Measurements from ENCODE around the gene CDKAL1. TPM values are rescaled to one million over a fixed set of nuclear protein-coding genes. Genes with fewer than 3 reads are reported as not detected.

Gene CDKAL1
- total and polyA plus RNA-seq, 2 of the 8 experiments (the other 6 are each of a cell fraction or from before 2014, with no cell fraction given): 8.4 to 24.6 TPM

DNA sequence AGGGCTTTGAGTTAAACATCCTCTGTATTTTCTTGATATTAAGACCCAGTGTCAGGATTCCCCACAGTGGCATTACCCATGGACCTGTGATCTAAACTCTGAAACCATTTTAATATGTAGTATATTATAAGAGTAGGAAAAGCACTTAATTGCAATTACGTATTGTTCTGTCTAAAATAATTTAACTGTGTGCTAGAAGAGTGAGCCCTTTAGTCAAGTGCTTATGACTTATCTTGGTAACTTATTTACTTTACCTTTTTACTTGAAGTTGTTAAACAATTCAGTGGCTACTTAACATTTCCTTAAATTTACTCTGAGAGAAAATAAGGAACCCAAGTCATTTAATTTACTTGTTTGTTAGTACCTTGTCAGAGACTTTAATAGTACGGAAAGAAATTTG lies 173.6 kb downstream of the CDKAL1 start (continued):
- TF ChIP-seq, protein P1, sequence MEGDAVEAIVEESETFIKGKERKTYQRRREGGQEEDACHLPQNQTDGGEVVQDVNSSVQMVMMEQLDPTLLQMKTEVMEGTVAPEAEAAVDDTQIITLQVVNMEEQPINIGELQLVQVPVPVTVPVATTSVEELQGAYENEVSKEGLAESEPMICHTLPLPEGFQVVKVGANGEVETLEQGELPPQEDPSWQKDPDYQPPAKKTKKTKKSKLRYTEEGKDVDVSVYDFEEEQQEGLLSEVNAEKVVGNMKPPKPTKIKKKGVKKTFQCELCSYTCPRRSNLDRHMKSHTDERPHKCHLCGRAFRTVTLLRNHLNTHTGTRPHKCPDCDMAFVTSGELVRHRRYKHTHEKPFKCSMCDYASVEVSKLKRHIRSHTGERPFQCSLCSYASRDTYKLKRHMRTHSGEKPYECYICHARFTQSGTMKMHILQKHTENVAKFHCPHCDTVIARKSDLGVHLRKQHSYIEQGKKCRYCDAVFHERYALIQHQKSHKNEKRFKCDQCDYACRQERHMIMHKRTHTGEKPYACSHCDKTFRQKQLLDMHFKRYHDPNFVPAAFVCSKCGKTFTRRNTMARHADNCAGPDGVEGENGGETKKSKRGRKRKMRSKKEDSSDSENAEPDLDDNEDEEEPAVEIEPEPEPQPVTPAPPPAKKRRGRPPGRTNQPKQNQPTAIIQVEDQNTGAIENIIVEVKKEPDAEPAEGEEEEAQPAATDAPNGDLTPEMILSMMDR (IDR thresholded peaks at IDR 0.05; ENCODE audit: control extremely low read depth in 1 of 3, insufficient read depth in 1 of 3, low read depth in 1 of 3, low read length in 3 of 3): no peak
- no peak for TF ChIP-seq KDM5A (IDR thresholded peaks at IDR 0.05; ENCODE audit: low read length)
- no peak for TF ChIP-seq CBX8 (IDR thresholded peaks at IDR 0.05; ENCODE audit: borderline replicate concordance, low read depth, low read length)
- TF ChIP-seq, protein P2, sequence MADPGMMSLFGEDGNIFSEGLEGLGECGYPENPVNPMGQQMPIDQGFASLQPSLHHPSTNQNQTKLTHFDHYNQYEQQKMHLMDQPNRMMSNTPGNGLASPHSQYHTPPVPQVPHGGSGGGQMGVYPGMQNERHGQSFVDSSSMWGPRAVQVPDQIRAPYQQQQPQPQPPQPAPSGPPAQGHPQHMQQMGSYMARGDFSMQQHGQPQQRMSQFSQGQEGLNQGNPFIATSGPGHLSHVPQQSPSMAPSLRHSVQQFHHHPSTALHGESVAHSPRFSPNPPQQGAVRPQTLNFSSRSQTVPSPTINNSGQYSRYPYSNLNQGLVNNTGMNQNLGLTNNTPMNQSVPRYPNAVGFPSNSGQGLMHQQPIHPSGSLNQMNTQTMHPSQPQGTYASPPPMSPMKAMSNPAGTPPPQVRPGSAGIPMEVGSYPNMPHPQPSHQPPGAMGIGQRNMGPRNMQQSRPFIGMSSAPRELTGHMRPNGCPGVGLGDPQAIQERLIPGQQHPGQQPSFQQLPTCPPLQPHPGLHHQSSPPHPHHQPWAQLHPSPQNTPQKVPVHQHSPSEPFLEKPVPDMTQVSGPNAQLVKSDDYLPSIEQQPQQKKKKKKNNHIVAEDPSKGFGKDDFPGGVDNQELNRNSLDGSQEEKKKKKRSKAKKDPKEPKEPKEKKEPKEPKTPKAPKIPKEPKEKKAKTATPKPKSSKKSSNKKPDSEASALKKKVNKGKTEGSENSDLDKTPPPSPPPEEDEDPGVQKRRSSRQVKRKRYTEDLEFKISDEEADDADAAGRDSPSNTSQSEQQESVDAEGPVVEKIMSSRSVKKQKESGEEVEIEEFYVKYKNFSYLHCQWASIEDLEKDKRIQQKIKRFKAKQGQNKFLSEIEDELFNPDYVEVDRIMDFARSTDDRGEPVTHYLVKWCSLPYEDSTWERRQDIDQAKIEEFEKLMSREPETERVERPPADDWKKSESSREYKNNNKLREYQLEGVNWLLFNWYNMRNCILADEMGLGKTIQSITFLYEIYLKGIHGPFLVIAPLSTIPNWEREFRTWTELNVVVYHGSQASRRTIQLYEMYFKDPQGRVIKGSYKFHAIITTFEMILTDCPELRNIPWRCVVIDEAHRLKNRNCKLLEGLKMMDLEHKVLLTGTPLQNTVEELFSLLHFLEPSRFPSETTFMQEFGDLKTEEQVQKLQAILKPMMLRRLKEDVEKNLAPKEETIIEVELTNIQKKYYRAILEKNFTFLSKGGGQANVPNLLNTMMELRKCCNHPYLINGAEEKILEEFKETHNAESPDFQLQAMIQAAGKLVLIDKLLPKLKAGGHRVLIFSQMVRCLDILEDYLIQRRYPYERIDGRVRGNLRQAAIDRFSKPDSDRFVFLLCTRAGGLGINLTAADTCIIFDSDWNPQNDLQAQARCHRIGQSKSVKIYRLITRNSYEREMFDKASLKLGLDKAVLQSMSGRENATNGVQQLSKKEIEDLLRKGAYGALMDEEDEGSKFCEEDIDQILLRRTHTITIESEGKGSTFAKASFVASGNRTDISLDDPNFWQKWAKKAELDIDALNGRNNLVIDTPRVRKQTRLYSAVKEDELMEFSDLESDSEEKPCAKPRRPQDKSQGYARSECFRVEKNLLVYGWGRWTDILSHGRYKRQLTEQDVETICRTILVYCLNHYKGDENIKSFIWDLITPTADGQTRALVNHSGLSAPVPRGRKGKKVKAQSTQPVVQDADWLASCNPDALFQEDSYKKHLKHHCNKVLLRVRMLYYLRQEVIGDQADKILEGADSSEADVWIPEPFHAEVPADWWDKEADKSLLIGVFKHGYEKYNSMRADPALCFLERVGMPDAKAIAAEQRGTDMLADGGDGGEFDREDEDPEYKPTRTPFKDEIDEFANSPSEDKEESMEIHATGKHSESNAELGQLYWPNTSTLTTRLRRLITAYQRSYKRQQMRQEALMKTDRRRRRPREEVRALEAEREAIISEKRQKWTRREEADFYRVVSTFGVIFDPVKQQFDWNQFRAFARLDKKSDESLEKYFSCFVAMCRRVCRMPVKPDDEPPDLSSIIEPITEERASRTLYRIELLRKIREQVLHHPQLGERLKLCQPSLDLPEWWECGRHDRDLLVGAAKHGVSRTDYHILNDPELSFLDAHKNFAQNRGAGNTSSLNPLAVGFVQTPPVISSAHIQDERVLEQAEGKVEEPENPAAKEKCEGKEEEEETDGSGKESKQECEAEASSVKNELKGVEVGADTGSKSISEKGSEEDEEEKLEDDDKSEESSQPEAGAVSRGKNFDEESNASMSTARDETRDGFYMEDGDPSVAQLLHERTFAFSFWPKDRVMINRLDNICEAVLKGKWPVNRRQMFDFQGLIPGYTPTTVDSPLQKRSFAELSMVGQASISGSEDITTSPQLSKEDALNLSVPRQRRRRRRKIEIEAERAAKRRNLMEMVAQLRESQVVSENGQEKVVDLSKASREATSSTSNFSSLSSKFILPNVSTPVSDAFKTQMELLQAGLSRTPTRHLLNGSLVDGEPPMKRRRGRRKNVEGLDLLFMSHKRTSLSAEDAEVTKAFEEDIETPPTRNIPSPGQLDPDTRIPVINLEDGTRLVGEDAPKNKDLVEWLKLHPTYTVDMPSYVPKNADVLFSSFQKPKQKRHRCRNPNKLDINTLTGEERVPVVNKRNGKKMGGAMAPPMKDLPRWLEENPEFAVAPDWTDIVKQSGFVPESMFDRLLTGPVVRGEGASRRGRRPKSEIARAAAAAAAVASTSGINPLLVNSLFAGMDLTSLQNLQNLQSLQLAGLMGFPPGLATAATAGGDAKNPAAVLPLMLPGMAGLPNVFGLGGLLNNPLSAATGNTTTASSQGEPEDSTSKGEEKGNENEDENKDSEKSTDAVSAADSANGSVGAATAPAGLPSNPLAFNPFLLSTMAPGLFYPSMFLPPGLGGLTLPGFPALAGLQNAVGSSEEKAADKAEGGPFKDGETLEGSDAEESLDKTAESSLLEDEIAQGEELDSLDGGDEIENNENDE (IDR thresholded peaks at IDR 0.05; ENCODE audit: insufficient replicate concordance, low read length): no peak

Data from H1 (cell line).